HG02938 (cell line): Measurements from ENCODE around the gene OR1I1.
"Not testable (repeated sequence)": the region's sequence is repeated elsewhere in the genome, so short reads cannot be mapped to it uniquely, and the experiment has no call there.

Experiments
- ATAC-seq: cut with Tn5 transposase; IDR thresholded peaks from one replicate; pipeline ENCODE4 v1.9.1; 2021; ENCODE audit warnings: mild to moderate bottlenecking, moderate library complexity; ENCODE audit not compliant: unreplicated experiment

Gene OR1I1

DNA sequence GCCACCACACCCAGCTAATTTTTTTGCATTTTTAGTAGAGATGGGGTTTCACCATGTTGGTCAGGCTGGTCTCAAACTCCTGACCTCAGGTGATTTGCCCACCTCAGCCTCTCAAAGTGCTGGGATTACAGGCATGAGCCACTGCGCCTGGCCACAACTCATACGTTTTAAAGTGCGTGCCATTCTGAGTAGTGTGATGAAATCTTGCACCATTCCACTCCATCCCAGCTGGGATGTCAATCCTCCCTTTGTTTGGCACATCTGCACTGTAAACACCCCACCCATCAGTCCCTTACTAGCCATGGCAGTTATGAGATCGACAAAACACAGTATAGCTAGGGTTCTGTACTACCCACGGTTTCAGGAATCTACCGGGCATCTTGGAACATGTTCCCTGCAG, 16.0 kb downstream of the OR1I1 start:
- not testable (repeated sequence) for ATAC-seq

GRCh38 chr19:15098460-15098859, 16.4 kb downstream of the OR1I1 start:
- ATAC-seq, result no peak

DNA sequence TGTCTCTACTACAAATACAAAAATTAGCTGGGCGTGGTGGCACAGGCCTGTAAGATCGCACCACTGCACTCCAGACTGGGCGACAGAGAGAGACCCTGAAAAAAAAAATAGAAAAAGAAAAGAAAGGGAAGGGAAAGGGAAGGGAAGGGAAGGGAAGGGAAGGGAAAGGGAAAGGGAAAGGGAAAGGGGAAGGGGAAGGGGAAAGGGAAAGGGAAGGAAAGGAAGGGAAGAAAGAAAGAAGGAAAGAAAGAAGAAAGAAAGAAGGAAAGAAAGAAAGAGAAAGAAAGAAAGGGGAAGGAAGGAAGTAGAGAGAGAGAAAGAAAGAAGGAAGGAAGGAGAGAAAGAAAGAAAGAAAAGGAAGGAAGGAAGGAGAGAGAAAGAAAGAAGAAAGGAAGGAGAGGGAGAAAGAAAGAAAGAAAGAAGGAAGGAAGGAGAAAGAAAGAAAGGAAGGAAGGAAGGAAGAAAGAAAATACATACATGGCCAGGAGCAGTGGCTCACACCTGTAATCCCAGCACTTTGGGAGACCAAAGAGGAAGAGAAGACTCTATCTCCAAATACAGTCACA, 17.1 kb downstream of the OR1I1 start:
- ATAC-seq, result no peak

GRCh38 chr19:15101479-15102082, 19.6 kb downstream of the OR1I1 start:
- ATAC-seq, result no peak

DNA sequence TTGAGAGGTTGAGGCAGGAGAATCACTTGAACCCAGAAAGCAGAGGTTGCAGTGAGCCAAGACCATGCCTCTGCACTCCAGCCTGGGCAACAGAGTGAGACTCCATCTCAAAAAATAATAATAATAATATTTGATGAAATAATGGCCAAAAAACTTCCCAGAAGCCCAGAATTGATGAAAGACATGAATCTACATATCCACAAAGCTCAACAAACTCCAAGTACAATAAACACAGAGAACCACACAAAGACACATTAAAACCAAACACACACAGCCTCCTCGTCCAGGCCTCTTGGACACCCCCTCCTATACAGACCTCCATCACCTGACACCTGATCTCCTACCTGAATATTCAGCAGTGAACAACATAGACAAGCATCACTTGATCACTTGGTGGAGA, 22.0 kb downstream of the OR1I1 start:
- ATAC-seq, result no peak

- no peak for ATAC-seq
These were observed 22.4 kb downstream of the OR1I1 start for GRCh38 chr19:15104411-15104810.

GRCh38 chr19:15105044-15105443, 23.0 kb downstream of the OR1I1 start:
- no peak for ATAC-seq

DNA sequence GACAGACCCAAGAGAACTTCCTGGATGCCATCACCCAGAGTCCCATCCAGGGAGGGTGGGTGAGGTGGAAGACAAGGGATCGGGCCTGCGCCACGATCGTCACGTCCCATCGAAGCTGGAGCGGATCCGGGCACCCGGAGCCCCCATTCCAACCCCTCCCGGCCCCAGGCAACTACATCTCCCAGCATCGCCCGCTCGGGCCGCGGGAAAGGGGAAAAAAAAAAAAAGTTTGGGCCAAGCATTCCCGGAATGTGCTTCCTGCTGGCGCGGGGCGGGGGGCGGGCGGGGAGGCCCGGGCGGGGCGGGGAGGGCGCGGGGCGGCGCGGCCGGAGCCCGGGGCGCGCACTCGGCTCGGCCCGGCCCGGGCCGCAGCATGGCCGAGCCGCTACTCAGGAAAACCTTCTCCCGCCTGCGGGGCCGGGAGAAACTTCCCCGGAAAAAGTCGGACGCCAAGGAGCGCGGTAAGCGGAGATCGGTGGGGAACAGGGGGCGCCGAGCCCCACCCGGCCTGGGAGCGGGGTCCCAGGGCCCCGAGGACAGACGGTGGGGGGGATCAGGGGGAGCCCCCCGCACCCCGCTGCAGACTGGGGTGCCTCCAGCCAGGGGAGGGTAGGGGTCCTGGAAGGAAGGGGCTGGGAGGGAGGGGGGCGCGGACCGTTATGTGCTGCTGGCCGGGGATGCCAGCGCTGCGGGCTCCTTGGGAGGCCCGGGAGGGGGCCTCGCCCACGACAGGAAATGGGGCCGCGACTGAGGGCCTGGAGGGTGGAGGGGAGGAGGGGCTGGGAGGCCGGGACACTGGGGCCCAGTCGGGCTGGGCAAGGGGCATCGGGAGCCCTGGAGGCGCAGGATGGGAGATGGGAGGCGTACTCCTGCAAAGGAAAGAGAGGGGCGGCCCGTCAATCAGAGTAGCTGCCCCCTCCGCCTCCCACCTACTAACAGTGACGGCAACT, 25.3 kb downstream of the OR1I1 start, which contains the start of gene SYDE1:
SYDE1 (plus strand) TSS at position 341 of the 950 bp plus-strand sequence; CDS start at position 374, 33 bp downstream.
- ATAC-seq, result no peak

DNA sequence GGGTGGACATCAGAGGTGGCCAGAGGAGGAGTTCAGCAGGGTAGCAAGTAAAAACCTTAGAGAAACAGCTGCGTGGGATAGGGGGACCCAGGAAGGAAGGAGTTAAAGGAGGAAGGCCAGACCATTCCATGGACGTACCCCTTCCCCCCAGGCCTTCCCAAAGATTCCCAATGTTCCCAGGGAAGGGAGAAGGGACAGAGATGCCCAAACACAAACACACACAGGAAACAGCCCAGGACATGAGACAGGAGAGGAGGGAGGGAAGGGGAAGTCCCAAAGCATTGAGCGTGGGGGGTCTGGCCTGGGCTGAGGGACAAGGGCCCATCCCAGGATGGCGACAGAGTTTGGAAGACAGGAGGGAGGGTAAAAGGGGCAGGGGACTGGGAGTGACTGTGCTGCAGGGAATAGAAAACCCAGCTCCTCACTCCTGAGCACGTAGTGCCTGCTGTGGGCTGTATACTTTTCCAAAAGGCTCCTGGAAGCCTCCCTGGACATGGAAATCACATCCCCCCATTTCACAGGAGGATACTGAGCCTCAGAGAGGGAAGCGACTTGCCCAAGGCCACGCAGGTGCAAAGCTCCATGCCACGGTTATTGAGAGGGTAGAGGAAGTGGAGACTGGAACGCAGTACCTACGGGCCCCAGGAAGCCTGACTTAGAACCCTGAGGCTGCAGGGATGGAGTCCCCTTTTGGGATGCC, 26.3 kb downstream of the OR1I1 start:
- no peak for ATAC-seq

DNA sequence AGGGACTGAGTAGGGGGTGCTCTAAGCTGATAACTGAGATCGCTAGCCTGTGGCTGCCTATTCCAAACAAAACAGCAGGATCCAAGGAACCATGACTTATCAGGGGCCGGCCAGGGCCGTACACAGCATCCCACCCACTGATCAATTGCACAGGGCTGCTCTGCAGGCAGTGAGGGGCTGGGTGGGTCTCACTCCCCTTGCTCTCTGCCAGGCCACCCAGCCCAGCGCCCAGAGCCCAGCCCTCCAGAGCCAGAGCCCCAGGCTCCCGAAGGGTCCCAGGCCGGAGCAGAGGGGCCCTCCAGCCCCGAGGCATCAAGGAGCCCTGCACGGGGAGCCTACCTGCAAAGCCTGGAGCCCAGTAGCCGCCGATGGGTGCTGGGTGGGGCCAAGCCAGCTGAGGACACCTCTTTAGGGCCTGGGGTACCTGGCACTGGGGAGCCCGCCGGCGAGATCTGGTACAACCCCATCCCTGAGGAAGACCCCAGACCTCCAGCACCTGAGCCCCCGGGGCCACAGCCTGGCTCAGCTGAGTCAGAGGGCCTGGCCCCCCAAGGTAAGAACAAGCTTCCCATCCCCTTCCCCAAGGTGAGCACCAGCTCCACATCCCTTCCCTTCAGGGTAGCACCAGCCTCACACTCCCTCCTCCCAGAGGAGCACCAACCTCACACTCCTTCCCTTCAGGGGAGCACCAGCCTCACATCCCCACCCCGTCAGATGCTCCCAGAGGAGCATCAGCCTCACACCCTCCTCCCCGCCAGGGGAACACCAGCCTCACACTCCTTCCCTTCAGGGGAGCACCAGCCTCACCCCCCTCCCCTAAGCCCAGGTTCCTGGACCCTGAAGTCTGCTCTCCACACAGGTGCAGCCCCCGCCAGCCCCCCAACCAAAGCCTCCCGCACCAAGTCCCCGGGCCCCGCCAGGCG, 27.1 kb downstream of the OR1I1 start:
- ATAC-seq, result no peak

- no peak for ATAC-seq
These were observed 27.9 kb downstream of the OR1I1 start for GRCh38 chr19:15109768-15110417.

DNA sequence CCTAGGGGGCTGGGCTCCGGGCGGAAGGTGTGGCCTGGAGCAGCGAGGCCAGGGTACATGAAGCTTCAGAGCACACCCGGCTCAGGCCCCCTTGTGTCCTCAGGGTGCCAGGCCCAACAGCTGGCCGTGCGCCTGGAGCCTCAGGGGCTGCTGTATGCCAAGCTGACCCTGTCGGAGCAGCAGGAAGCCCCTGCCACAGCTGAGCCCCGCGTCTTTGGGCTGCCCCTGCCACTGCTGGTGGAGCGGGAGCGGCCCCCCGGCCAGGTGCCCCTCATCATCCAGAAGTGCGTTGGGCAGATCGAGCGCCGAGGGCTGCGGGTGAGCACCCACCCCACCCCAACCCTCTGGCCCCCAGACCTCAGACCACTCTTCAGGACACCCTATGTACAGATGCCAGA, 28.4 kb downstream of the OR1I1 start:
- ATAC-seq, result no peak

DNA sequence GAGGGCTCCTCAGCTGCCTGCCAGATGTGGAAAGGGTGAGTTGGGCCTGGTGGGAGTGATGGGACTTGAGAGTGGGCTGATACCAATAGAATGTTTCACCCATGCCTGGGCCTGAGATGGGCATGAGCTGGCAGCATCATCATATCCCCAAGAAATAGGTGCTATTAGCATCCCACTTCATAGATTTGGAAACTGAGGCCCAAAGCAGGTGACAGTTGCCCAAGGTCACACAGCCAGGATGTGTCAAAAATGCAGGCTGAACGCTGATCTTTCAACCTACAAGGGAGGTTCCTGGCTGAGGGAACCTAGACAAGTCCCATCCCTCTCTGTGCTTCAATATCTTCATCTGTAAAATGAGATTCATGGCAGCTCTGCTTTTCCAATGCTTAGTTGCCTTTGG, 29.7 kb downstream of the OR1I1 start:
- no peak for ATAC-seq

- ATAC-seq, result no peak
These were observed 30.4 kb downstream of the OR1I1 start for GRCh38 chr19:15112385-15112784.

DNA sequence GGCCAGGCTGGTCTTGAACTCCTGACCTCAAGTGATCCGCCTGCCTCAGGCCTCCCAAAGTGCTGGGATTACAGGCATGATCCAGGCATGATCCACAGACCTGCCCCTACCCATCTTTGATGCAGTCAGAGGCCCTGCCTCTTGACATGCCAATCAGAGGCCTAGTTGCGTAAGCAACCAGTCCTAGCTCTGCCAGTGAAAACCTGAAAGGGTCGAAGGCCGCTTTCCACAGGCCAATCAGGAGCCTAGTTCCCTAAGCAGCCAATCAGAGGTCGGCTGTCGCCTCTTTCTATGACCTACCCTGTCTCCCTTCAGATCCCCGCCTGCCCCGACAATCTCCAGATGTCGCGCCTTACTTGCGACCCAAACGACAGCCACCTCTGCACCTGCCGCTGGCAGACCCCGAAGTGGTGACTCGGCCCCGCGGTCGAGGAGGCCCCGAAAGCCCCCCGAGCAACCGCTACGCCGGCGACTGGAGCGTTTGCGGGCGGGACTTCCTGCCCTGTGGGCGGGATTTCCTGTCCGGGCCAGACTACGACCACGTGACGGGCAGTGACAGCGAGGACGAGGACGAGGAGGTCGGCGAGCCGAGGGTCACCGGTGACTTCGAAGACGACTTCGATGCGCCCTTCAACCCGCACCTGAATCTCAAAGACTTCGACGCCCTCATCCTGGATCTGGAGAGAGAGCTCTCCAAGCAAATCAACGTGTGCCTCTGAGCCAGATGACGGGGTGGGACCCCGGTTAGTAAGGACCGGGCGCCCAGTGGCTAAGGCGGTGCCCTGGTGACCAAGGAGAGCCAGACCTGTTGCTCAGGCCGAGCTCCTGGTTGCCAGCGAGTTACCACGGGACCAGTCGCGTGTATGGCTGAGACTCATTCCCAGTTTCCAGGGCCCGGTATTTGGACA, 31.5 kb downstream of the OR1I1 start:
- no peak for ATAC-seq

DNA sequence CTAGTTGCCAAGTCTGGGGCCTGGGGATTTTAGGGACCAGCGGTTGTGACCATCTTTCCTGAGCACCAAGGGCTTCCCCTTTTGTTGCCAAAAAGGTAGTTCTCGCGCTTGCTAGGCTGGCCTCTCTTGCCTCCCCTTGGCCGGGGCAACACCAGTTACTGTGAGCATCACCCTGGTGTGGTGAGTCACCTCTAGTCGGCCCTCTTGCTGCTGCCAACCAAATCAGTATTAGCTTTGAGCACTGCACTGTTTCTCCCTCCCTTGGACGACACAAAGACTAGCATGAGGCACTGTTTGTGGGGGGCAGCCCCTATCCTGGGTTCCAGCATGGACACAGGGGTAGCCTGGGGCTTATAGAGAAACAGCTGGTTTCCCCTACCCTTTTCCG, 32.1 kb downstream of the OR1I1 start:
- ATAC-seq, result no peak

GRCh38 chr19:15115080-15115479, 33.1 kb downstream of the OR1I1 start:
- ATAC-seq, result no peak

- ATAC-seq, result no peak
These were observed 34.0 kb downstream of the OR1I1 start for GRCh38 chr19:15115762-15116615.
